Fibroblast of pulmonary artery (primary cell): Measurements from ENCODE around the gene RAB3B.
"Not testable (repeated sequence)": the region's sequence is repeated elsewhere in the genome, so short reads cannot be mapped to it uniquely, and the experiment has no call there.

ENCODE experiments used
- DNase-seq: peaks from one replicate; pipeline ENCODE4 v3.0.0-alpha.2; 2010; ENCODE audit warnings: low read depth
- H3K4me3 ChIP-seq: replicated peaks from 2 replicates; pipeline ENCODE4 v1.5.1; 2011; ENCODE audit warnings: low read depth, mild to moderate bottlenecking, control low read depth, low read length, moderate library complexity
- CTCF ChIP-seq: IDR thresholded peaks from 2 replicates; pipeline ENCODE4 v1.5.1; 2011; ENCODE audit warnings: mild to moderate bottlenecking, control low read depth, low read length, inconsistent platforms; ENCODE audit errors: missing control alignments

RAB3B gene

GRCh38 chr1:52028328-52028727, 37.8 kb upstream of the RAB3B start:
- no peak overlapping the region for H3K4me3 ChIP-seq
- DNase-seq: no peak
- no peak for TF ChIP-seq CTCF

GRCh38 chr1:52026278-52026677, 35.8 kb upstream of the RAB3B start:
- no peak overlapping the region for H3K4me3 ChIP-seq
- DNase-seq: no peak
- TF ChIP-seq CTCF: no peak

GRCh38 chr1:52022133-52022532, 31.6 kb upstream of the RAB3B start:
- no peak for TF ChIP-seq CTCF
- H3K4me3 ChIP-seq: no peak overlapping the region
- peak; percentile 61 for DNase-seq

GRCh38 chr1:52008071-52008809, 17.7 kb upstream of the RAB3B start:
- TF ChIP-seq CTCF: no peak
- no peak for DNase-seq

GRCh38 chr1:52007215-52008002, 16.9 kb upstream of the RAB3B start:
- no peak for DNase-seq
- TF ChIP-seq CTCF: no peak
- no peak overlapping the region for H3K4me3 ChIP-seq

More at GRCh38 chr1:52008071-52008809, 17.7 kb upstream of the RAB3B start:
- no peak overlapping the region for H3K4me3 ChIP-seq

GRCh38 chr1:52006081-52006553, 15.6 kb upstream of the RAB3B start:
- not testable (repeated sequence) for H3K4me3 ChIP-seq, DNase-seq

- not testable (repeated sequence) for H3K4me3 ChIP-seq
- DNase-seq: peak; percentile 61
Observed at GRCh38 chr1:52005548-52005947, 15.0 kb upstream of the RAB3B start.
